HEK293 (cell line): ENCODE measurements around the gene SLC36A1.

Source experiments
- ATF2 ChIP-seq: fragments of 450-650 bp; formaldehyde crosslinking; IDR thresholded peaks from 2 replicates; pipeline ENCODE4 v1.5.1; 2016; ENCODE audit warnings: missing biosample characterization, missing genetic modification characterization, low read depth
- GLIS1 ChIP-seq: fragments of 450-650 bp; formaldehyde crosslinking; IDR thresholded peaks from 2 replicates; pipeline ENCODE4 v1.5.1; 2016; ENCODE audit warnings: missing biosample characterization, missing genetic modification characterization
- HOXD13 ChIP-seq: sonication (generic); formaldehyde crosslinking; IDR thresholded peaks from 2 replicates; pipeline ENCODE4 v1.8.0; 2022; ENCODE audit warnings: missing genetic modification reagents, borderline replicate concordance
- KLF10 ChIP-seq: fragments of 450-650 bp; IDR thresholded peaks from 2 replicates; pipeline ENCODE4 v1.5.1; 2018; ENCODE audit warnings: missing biosample characterization, mild to moderate bottlenecking, missing genetic modification characterization
- SP3 ChIP-seq: fragments of 450-650 bp; formaldehyde crosslinking; IDR thresholded peaks from 2 replicates; pipeline ENCODE4 v1.5.1; 2016; ENCODE audit warnings: missing biosample characterization, missing genetic modification characterization
- TCF7L2 ChIP-seq: IDR thresholded peaks from 2 replicates; pipeline ENCODE4 v1.6.1; 2011; ENCODE audit warnings: low read depth, mild to moderate bottlenecking, inconsistent platforms, low read length, moderate library complexity, borderline replicate concordance
- ZBTB1 ChIP-seq: fragments of 450-650 bp; formaldehyde crosslinking; IDR thresholded peaks from 2 replicates; pipeline ENCODE4 v1.5.1; 2016; ENCODE audit warnings: missing biosample characterization, missing genetic modification characterization
- ZBTB21 ChIP-seq: fragments of 450-650 bp; formaldehyde crosslinking; IDR thresholded peaks from 2 replicates; pipeline ENCODE4 v1.5.1; 2017; ENCODE audit warnings: missing biosample characterization, missing genetic modification characterization
- ZNF112 ChIP-seq: fragments of 450-650 bp; formaldehyde crosslinking; IDR thresholded peaks from 2 replicates; pipeline ENCODE4 v1.5.0; 2017; ENCODE audit warnings: missing biosample characterization, missing genetic modification characterization
- ZNF146 ChIP-seq: fragments of 450-650 bp; formaldehyde crosslinking; IDR thresholded peaks from 2 replicates; pipeline ENCODE4 v1.5.1; 2016; ENCODE audit warnings: missing biosample characterization, missing genetic modification characterization
- ZNF157 ChIP-seq: fragments of 450-650 bp; formaldehyde crosslinking; IDR thresholded peaks from 2 replicates; pipeline ENCODE4 v1.5.1; 2016; ENCODE audit warnings: missing biosample characterization, missing genetic modification characterization
- ZNF169 ChIP-seq: fragments of 450-650 bp; formaldehyde crosslinking; IDR thresholded peaks from 2 replicates; pipeline ENCODE4 v1.5.1; 2016; ENCODE audit warnings: missing biosample characterization, missing genetic modification characterization
- ZNF239 ChIP-seq: fragments of 450-650 bp; formaldehyde crosslinking; IDR thresholded peaks from 2 replicates; pipeline ENCODE4 v1.5.1; 2016; ENCODE audit warnings: missing biosample characterization, missing genetic modification characterization
- ZNF324 ChIP-seq: fragments of 450-650 bp; formaldehyde crosslinking; IDR thresholded peaks from 2 replicates; pipeline ENCODE4 v1.5.1; 2016; ENCODE audit warnings: missing biosample characterization, missing genetic modification characterization
- ZNF404 ChIP-seq: fragments of 450-650 bp; formaldehyde crosslinking; IDR thresholded peaks from 2 replicates; pipeline ENCODE4 v1.5.1; 2017; ENCODE audit warnings: missing biosample characterization, missing genetic modification characterization
- ZNF521 ChIP-seq: fragments of 450-650 bp; formaldehyde crosslinking; IDR thresholded peaks from 2 replicates; pipeline ENCODE4 v1.5.1; 2017; ENCODE audit warnings: missing biosample characterization, mild to moderate bottlenecking, missing genetic modification characterization
- ZNF548 ChIP-seq: fragments of 450-650 bp; formaldehyde crosslinking; IDR thresholded peaks from 2 replicates; pipeline ENCODE4 v1.5.1; 2016; ENCODE audit warnings: missing biosample characterization, missing genetic modification characterization
- ZNF561 ChIP-seq: fragments of 450-650 bp; IDR thresholded peaks from 2 replicates; pipeline ENCODE4 v1.5.1; 2018; ENCODE audit warnings: missing biosample characterization, missing genetic modification characterization, borderline replicate concordance
- ZNF600 ChIP-seq: fragments of 450-650 bp; formaldehyde crosslinking; IDR thresholded peaks from 2 replicates; pipeline ENCODE4 v1.5.1; 2016; ENCODE audit warnings: missing biosample characterization, missing genetic modification characterization
- ZNF626 ChIP-seq: fragments of 450-650 bp; sonication (Bioruptor Pico); formaldehyde crosslinking; IDR thresholded peaks from 2 replicates; pipeline ENCODE4 v1.5.1; 2018; ENCODE audit warnings: missing biosample characterization, missing genetic modification characterization, inconsistent platforms
- ZNF677 ChIP-seq: fragments of 450-650 bp; IDR thresholded peaks from 2 replicates; pipeline ENCODE4 v1.5.0; 2018; ENCODE audit warnings: missing biosample characterization, mild to moderate bottlenecking, missing genetic modification characterization, moderate library complexity
- ZNF747 ChIP-seq: fragments of 450-650 bp; formaldehyde crosslinking; IDR thresholded peaks from 2 replicates; pipeline ENCODE4 v1.5.1; 2016; ENCODE audit warnings: missing biosample characterization, missing genetic modification characterization
- ZNF830 ChIP-seq: fragments of 450-650 bp; IDR thresholded peaks from 2 replicates; pipeline ENCODE4 v1.5.0; 2018; ENCODE audit warnings: missing biosample characterization, missing genetic modification characterization, low read depth, mild to moderate bottlenecking, moderate library complexity
- ZNF843 ChIP-seq: fragments of 450-650 bp; formaldehyde crosslinking; IDR thresholded peaks from 2 replicates; pipeline ENCODE4 v1.5.1; 2016; ENCODE audit warnings: missing biosample characterization, missing genetic modification characterization
- ZXDB ChIP-seq: fragments of 450-650 bp; formaldehyde crosslinking; IDR thresholded peaks from 2 replicates; pipeline ENCODE4 v1.5.1; 2016; ENCODE audit warnings: missing biosample characterization, missing genetic modification characterization
- TF ChIP-seq, protein P1 (sequence below): fragments of 450-650 bp; formaldehyde crosslinking; IDR thresholded peaks from 2 replicates; pipeline ENCODE4 v1.5.1; 2016; ENCODE audit warnings: missing biosample characterization, missing genetic modification characterization
- TF ChIP-seq, protein P2 (sequence below): fragments of 450-650 bp; formaldehyde crosslinking; IDR thresholded peaks from 2 replicates; pipeline ENCODE4 v1.5.1; 2016; ENCODE audit warnings: missing biosample characterization, missing genetic modification characterization, borderline replicate concordance
- TF ChIP-seq, protein P3 (sequence below): fragments of 450-650 bp; formaldehyde crosslinking; IDR thresholded peaks from 2 replicates; pipeline ENCODE4 v1.5.1; 2016; ENCODE audit warnings: missing biosample characterization, missing genetic modification characterization

SLC36A1 gene

DNA sequence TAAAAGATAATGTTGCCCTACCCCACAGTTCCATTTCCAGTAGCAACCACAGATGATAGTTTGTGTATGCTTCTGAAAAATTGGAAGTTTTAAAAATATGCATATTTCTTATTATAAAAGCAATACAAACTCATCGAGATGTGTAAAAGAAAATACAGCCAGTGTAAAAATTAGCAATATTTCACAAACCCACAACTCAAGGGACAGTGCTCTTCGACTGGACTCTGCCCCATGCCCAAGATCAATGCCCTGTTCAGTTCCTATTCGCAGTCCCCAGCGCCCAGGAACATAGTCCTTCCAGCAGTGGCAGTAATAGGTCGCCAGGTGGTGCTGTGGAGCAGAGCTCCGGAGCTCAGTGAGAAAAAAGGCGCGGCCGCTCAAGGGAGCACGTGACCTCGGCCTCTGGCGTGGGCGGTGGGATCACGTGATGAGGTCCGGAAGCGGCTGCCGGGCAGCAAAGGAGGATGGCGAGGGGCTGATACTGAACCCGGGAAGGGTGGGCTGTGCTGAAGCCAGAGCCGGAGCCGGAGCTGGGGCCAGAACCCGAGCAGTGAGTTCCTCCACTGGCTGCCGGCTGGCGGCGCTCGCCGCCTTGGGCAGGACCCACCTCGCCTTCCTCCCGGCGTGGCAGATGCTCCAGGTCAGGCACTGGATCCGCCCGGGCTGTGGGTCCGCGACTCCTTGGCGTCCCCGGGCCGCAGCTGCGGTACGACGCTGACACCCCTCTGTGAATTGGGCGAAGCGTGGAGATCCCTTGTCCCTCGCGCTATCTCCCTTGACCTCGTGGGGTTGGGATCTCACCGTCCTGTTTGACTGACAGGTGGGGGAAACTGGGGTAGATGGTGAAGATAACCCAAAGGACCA lies at the start of gene SLC36A1 (continued):
- TF ChIP-seq ZNF146 (tag by site-specific recombination) (no peak), ZNF843 (tag by site-specific recombination) (peak; percentile 71; the same call in 1 of the 2 replicates), KLF10 (peak; percentile 92), ZNF324 (tag by site-specific recombination) (peak; percentile 59; the same call in 1 of the 2 replicates), ZNF747 (tag by site-specific recombination) (no peak), ZNF548 (tag by site-specific recombination) (no peak), ZNF169 (tag by site-specific recombination) (no peak), GLIS1 (tag by site-specific recombination) (peak; percentile 24; the same call in 1 of the 2 replicates), ZNF157 (tag by site-specific recombination) (no peak), ZNF561 (no peak), ZBTB21 (tag by site-specific recombination) (no peak), ZBTB1 (tag by site-specific recombination) (no peak), ZNF626 (tag by site-specific recombination) (no peak), ZNF239 (tag by site-specific recombination) (no peak), ZNF404 (tag by site-specific recombination) (no peak), ATF2 (no peak), ZNF521 (tag by site-specific recombination) (no peak), ZNF677 (tag by site-specific recombination) (no peak), ZXDB (tag by site-specific recombination) (peak; percentile 83), ZNF600 (tag by site-specific recombination) (peak; percentile 86; the same call in 1 of the 2 replicates), SP3 (tag by site-specific recombination) (peak; percentile 55), ZNF112 (tag by site-specific recombination) (no peak), TCF7L2 (no peak), ZNF830 (tag by site-specific recombination) (no peak), HOXD13 (CRISPR knock-in tag) (no peak)
- TF ChIP-seq, protein P1, sequence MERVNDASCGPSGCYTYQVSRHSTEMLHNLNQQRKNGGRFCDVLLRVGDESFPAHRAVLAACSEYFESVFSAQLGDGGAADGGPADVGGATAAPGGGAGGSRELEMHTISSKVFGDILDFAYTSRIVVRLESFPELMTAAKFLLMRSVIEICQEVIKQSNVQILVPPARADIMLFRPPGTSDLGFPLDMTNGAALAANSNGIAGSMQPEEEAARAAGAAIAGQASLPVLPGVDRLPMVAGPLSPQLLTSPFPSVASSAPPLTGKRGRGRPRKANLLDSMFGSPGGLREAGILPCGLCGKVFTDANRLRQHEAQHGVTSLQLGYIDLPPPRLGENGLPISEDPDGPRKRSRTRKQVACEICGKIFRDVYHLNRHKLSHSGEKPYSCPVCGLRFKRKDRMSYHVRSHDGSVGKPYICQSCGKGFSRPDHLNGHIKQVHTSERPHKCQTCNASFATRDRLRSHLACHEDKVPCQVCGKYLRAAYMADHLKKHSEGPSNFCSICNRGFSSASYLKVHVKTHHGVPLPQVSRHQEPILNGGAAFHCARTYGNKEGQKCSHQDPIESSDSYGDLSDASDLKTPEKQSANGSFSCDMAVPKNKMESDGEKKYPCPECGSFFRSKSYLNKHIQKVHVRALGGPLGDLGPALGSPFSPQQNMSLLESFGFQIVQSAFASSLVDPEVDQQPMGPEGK (tag by site-specific recombination): peak; percentile 54
- TF ChIP-seq, protein P2, sequence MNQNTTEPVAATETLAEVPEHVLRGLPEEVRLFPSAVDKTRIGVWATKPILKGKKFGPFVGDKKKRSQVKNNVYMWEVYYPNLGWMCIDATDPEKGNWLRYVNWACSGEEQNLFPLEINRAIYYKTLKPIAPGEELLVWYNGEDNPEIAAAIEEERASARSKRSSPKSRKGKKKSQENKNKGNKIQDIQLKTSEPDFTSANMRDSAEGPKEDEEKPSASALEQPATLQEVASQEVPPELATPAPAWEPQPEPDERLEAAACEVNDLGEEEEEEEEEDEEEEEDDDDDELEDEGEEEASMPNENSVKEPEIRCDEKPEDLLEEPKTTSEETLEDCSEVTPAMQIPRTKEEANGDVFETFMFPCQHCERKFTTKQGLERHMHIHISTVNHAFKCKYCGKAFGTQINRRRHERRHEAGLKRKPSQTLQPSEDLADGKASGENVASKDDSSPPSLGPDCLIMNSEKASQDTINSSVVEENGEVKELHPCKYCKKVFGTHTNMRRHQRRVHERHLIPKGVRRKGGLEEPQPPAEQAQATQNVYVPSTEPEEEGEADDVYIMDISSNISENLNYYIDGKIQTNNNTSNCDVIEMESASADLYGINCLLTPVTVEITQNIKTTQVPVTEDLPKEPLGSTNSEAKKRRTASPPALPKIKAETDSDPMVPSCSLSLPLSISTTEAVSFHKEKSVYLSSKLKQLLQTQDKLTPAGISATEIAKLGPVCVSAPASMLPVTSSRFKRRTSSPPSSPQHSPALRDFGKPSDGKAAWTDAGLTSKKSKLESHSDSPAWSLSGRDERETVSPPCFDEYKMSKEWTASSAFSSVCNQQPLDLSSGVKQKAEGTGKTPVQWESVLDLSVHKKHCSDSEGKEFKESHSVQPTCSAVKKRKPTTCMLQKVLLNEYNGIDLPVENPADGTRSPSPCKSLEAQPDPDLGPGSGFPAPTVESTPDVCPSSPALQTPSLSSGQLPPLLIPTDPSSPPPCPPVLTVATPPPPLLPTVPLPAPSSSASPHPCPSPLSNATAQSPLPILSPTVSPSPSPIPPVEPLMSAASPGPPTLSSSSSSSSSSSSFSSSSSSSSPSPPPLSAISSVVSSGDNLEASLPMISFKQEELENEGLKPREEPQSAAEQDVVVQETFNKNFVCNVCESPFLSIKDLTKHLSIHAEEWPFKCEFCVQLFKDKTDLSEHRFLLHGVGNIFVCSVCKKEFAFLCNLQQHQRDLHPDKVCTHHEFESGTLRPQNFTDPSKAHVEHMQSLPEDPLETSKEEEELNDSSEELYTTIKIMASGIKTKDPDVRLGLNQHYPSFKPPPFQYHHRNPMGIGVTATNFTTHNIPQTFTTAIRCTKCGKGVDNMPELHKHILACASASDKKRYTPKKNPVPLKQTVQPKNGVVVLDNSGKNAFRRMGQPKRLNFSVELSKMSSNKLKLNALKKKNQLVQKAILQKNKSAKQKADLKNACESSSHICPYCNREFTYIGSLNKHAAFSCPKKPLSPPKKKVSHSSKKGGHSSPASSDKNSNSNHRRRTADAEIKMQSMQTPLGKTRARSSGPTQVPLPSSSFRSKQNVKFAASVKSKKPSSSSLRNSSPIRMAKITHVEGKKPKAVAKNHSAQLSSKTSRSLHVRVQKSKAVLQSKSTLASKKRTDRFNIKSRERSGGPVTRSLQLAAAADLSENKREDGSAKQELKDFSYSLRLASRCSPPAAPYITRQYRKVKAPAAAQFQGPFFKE (tag by site-specific recombination): no peak
- TF ChIP-seq, protein P3, sequence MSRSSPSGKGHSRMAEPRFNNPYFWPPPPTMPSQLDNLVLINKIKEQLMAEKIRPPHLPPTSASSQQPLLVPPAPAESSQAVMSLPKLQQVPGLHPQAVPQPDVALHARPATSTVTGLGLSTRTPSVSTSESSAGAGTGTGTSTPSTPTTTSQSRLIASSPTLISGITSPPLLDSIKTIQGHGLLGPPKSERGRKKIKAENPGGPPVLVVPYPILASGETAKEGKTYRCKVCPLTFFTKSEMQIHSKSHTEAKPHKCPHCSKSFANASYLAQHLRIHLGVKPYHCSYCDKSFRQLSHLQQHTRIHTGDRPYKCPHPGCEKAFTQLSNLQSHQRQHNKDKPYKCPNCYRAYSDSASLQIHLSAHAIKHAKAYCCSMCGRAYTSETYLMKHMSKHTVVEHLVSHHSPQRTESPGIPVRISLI: peak; percentile 98
